CD4-positive, alpha-beta T cell treated with Interleukin-17A for 4 hours (primary cell): ENCODE data around the gene HLA-DQA2.
A peak's percentile ranks its signal among the peaks of the same experiment; 100 is the strongest.
"Not testable (repeated sequence)": the region's sequence is repeated elsewhere in the genome, so short reads cannot be mapped to it uniquely, and the experiment has no call there.

Experiments
- DNase-seq: peaks from one replicate; pipeline ENCODE4 v3.0.0-alpha.2; 2020; ENCODE audit warnings: mixed read lengths

HLA-DQA2 gene

DNA sequence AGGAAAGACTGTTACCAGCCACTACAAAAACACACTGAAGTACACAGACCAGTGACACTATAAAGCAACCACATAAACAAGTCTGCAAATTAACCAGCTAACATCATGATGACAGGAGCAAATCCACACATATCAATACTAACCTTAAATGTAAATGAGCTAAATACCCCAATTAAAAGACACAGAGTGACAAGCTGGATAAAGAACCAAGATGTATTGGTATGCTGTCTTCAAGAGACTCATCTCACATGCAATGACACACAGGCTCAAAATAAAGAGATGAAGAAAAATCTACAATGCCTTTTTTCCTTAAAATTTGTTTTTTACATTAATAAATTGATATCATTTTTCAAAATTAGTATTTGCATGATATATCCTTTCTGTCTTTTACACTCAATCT, 41.7 kb downstream of the HLA-DQA2 start:
- not testable (repeated sequence) for DNase-seq

DNA sequence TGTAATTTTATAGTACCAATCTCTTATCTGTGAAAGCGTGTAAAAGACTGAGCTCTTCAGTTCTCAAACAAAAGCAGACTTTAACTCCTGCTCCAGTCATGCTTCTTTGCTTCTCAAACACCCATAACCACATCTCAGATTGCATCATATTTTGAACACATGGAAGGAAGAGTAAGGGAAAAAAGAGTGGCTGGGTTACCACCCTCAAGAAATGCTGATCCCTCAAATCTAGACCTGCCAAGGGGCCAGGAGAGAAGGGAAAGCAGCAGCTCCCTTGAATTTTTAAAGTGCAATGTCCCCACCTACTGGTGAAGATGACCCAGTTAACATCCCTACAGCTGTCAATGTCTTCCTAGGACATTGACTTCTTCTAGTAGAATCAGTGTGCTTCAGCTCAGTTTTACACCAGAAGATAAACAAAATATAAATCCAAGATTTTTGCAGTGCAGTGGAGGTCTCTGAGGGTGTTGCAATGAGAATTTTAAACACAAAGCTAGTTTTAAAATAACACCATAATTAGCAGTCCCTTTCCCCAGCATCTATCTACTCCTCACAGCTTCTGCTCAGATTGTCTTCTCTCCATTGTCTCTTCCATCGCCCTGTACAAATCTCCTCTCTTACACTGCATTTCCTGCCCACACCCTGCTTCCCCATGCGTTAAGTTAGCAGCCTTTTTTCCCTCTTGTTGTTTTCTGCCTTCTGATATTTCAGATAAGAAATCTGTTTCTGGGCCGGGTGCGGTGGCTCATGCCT, 44.8 kb downstream of the HLA-DQA2 start:
- DNase-seq = peak; percentile 32

DNA sequence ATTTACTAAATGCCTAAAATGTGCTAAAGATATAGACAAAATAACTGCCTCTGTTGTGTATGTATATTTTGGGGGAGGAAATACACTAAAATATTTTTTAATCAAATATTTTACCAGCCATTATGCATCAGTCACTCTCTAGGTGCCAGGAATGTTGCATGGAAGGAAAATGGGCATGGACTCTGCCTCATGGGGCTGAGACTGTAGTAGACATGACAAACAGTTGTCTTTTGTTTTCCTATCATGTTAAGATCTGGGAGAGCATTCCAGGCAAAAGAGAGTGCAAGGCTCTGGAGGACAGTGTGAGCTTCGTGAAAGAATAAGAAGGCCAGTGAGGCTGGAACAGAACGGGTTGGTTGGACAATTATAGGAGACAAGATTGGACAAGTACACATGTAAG, 49.1 kb downstream of the HLA-DQA2 start:
- DNase-seq = no peak

DNA sequence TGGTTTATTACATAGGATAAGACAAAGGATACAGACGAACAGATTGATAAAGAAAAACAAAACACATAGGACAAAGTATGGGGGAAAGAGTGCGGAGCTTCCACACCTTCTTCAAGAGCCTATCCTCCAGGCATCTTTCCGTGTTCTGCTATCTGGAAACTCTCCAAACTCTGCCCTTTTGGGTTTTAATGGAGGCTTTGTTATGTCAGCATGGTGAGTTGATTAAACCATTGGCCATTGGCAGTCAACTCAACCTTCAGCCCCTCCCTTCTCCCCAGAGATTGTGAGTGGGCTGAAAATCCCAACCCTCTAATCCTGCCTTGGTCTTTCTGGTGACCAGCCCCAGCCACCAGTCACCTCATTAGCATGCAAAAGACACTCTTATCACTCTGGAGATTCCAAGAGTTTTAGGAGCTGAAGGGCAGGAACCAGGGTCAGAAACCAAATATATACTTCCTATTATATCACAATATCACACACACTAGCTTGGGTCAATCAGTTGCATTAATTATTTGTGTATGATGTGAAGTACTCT, 51.8 kb downstream of the HLA-DQA2 start:
- DNase-seq = no peak

DNA sequence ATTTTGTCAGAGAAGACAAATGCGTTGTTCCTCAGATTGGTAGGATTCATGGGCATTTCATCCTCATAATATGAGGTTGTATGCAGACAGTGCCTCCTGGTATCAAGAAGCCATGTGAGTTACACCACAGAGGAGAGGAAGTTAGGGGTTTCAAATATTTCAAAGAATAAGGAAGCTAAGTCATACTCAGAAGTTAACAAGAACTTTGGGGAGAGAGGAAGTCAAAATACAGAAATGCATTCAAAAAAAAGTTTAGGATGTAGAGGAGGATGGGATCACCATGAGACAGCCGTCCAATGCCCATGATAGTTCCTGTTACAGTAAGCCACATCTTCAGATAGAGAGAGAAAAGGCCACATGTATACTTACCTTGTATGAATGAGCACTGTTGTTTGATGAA, 53.3 kb downstream of the HLA-DQA2 start:
- no peak for DNase-seq
